GM10266 (cell line): Measurements from ENCODE around the gene CYP2W1.

ENCODE experiments used
- DNase-seq: peaks from one replicate; pipeline ENCODE4 v3.0.0; 2012; ENCODE audit errors: extremely low spot score
- TF ChIP-seq, protein P1 (sequence below): IDR thresholded peaks from 2 replicates; pipeline ENCODE4 v1.5.1; 2012; ENCODE audit warnings: mild to moderate bottlenecking, low read depth; ENCODE audit not compliant: control insufficient read depth, insufficient read depth; ENCODE audit errors: missing control alignments

The CYP2W1 gene

DNA sequence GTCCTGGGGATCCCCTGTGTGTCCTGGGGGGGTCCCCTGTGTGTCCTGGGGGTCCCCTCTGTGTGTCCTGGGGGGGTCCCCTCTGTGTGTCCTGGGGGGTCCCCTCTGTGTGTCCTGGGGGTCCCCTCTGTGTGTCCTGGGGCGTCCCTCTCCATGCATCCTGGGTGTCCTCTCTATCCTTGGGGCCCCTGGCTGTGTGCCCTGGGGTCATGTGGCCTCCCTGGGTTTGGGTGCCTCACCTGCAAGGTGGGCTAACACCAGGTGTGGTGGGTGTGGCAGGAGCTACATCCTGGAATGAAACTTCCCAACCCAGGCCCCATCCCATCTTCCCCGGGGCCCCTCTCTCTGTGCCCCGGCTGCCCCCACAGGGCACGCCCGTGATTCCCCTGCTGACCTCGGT is 4.9 kb downstream of the CYP2W1 start:
- TF ChIP-seq, protein P1, sequence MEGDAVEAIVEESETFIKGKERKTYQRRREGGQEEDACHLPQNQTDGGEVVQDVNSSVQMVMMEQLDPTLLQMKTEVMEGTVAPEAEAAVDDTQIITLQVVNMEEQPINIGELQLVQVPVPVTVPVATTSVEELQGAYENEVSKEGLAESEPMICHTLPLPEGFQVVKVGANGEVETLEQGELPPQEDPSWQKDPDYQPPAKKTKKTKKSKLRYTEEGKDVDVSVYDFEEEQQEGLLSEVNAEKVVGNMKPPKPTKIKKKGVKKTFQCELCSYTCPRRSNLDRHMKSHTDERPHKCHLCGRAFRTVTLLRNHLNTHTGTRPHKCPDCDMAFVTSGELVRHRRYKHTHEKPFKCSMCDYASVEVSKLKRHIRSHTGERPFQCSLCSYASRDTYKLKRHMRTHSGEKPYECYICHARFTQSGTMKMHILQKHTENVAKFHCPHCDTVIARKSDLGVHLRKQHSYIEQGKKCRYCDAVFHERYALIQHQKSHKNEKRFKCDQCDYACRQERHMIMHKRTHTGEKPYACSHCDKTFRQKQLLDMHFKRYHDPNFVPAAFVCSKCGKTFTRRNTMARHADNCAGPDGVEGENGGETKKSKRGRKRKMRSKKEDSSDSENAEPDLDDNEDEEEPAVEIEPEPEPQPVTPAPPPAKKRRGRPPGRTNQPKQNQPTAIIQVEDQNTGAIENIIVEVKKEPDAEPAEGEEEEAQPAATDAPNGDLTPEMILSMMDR: no peak
- no peak for DNase-seq

GRCh38 chr7:988426-988911 is 5.5 kb downstream of the CYP2W1 start:
- TF ChIP-seq, protein P1: peak; percentile 14
- peak; percentile 73 for DNase-seq

- no peak for DNase-seq
- TF ChIP-seq, protein P1: no peak
These were observed 6.1 kb downstream of the CYP2W1 start for GRCh38 chr7:988963-989529.

DNA sequence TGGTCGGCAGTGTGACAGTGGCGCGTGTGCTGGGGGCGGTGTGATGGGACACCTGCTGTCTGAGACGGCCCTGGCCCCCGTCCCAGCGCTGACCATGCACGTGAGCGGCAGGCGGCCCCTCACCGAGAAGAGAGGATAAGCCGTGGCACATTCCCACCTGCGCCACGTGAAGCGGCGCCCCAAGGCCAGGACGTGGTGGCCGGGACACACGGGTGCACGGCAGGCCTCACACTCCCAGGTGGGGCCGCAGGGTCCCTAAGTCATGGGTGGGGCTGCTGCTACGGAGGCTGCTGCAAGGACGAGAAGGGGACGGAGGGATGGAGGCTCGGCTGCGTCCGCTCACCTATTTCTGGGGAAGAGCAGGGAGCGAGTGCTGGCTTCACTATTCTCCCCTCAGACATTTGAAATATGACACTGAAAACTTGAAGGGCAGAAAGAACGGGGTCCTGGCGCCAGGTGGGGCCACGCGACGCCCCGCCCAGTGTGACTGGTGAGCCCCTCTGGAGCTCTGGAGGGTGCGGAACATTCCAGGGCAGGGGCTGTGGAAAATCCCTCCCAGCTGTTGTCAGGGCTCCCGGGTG is 7.5 kb downstream of the CYP2W1 start:
- no peak for DNase-seq
- TF ChIP-seq, protein P1: no peak

DNA sequence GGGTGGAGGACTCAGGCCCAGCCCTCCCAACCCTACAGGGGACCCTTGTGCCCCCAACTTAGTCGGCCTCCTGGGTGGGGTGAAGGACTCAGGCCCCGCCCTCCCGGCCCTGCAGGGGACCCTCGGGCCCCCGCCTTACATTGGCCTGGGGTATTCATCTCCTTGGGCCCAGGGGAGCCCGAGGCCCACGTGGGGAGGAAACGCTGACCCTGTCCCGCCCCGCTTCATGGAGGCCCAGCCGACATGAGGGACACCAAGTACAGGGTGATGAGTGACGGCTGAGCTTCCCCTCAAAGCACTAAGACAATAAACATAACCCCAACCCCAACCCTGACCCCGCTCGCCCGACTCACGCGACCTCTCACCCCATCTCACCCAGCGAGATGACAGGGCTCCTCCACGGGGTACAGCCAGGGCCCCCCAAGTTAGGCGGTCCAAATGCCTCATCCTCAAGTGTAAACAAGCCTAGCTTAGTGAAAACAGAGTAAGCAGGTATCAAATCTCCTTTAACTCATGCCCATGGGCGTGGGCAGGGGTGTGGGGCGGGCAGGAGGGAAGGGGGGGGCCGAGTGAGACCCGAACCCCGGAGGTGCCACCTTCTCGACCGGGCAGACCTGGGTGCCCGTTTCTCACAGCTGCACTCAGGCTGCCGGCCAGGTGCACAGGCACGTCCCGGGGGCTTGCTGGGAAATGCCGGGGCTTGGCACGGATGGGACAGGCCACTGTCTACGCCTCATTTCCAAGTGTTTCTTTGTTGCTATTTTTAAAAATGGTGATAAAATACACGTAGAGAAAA is 8.2 kb downstream of the CYP2W1 start:
- DNase-seq: no peak
- TF ChIP-seq, protein P1: no peak

DNA sequence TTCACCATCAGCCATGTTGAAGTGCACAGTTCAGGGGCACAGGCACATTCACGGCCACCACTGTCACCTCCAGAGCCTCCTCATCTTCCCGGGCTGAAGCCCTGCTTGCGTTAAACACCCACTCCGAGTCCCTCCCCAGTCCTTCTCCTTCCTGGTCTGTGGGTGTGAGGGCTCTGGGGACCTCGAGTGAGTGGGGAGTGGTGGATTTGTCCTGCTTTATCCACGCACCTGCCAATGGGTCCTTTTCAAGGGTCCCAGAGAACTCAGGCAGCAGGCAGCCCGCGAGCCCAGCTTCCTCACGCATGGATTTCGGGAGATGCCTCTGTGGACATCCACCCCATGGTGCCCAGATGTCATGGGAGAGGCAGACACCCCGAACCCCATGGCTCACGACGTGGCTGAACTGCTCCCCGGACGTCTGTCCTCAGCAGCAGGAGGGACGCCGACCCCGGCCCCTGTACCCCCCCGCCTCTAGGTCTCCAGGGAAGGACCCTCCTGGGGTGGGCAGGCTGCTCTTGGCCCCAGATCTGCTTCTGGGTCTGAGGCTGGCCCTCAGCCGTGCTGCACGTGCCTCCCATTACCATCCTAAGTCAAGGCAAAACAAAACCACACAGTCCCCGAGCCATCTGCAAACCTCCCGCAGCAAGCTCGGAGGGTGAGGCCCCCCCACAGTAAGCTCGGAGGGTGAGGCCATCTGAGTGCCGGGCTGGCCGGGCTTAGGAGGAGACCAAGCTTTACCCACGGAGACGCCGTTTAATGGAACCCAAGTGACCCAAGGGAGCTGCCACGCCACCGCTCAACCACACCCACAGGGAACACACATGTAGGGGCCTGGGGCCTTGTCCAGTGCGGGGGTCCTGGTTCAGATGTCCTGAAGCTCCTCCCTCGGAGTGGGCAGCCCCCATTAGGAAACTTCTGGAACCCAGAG is 9.0 kb downstream of the CYP2W1 start:
- TF ChIP-seq, protein P1: no peak

More for the DNA sequence above, 9.0 kb downstream of the CYP2W1 start:
- DNase-seq: no peak
